VCaP (cell line): ENCODE data around the gene MRPS11.
"Not testable (repeated sequence)": the region's sequence is repeated elsewhere in the genome, so short reads cannot be mapped to it uniquely, and the experiment has no call there.

Experiments used
- H3K27ac ChIP-seq: fragments of 450-650 bp; 2 replicates; pipeline ENCODE4 v1.5.1; 2017
- CTCF ChIP-seq: fragments of 450-650 bp; conservative IDR thresholded peaks from 2 replicates; pipeline ENCODE4 v1.5.1; 2017; ENCODE audit warnings: mild to moderate bottlenecking, moderate library complexity

MRPS11 gene

DNA sequence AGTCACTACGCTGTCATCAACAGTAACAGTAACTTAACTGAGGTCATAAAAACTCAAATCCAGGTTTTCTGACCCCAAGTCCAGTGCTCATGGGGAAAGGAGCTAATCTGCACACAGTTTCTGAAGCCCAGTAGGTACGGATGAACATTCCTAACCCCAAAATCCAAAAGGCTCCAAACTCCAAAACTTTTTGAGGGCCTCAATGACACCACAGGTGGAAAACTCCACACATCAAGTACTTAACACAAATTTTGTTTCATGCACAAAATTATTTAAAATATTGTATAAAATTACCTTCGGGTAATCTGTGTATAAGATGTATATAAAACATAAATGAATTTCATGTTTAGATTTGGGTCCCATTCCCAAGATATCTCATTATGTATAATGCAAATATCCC lies 10.8 kb upstream of the MRPS11 start:
- no peak overlapping the region for H3K27ac ChIP-seq
- TF ChIP-seq CTCF: no peak

- H3K27ac ChIP-seq: no peak overlapping the region
- TF ChIP-seq CTCF: no peak
Observed at GRCh38 chr15:88463870-88464532, 3.5 kb upstream of the MRPS11 start.

DNA sequence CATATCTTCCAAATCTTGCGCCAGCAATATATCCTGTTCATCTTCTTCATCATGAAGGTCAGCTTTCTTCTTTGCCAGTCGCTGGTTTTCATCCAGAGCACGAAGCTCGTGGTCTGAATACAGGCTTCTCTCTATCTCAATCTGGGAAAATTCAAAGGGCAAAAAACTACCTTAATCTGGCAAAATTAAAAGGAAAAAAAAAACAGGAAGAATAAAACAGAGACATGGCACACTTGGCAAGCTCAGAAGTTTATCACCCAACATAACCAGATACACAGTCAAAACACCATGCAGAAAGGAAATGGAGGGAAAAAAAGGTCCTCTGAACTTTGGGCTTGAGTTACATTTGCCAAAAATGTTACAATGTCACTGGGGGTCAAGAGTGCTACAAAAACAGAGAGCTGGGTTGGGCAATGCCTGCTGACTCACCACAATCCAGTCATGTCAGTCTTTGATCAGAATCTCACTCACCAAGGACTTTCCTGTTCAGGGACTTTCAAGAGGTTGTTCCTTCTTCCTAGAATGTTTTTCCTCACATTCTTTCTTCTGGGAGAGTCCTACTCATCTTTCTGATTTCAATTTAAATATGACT lies 1.8 kb upstream of the MRPS11 start:
- no peak overlapping the region for H3K27ac ChIP-seq
- no peak for TF ChIP-seq CTCF

- peak overlapping the region; percentile 95 for H3K27ac ChIP-seq
- TF ChIP-seq CTCF: 0 out of 2 replicates have a peak, but pooled peaks have one; percentile 19
Observed at GRCh38 chr15:88467935-88468528, 524 bp downstream of the MRPS11 start.

- H3K27ac ChIP-seq: not testable (repeated sequence)
Observed at GRCh38 chr15:88468721-88469120, 1.2 kb downstream of the MRPS11 start.

- no peak for TF ChIP-seq CTCF
- no peak overlapping the region for H3K27ac ChIP-seq
Observed at GRCh38 chr15:88469321-88469720, 1.8 kb downstream of the MRPS11 start.

DNA sequence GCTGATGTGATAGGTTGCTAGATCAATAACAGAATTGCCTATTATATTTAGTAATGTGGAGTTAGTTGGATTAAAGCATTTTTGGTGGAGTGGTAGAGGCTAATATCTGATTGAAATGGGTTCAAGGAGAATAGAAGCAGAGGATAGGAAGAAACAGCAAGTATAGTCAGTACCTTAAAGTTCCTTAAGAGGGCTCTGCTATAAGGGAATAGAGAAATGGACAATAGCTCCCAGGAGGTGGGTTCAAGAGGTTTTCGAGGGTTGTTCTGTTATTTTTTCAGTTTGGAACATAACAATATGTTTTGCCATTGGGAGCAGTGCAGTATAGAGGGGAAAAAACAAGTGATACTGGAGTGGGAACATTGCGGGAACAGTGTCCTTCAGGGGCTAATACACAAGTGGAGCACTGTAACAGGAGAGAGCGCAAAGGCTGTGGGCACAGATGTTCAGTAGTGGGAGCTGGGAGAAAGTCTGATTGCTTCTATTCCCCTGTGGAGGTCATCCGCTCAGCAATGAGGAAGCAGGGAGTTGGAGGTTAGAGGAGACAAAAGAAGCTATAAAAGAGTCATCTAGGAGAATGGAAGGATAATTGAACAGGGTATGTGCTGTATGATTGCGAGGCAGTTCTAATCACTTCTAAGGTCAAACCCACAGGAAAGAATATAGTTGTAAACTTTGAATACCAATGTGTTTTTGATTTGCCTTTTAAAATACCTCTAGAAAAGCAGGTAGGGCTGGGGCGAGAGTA lies 3.3 kb downstream of the MRPS11 start:
- TF ChIP-seq CTCF: no peak
- no peak overlapping the region for H3K27ac ChIP-seq
